ENCODE measurements around the gene SBF1. TPM values are rescaled to one million over a fixed set of nuclear protein-coding genes. Genes with fewer than 3 reads are reported as not detected.

Gene SBF1
- polyA plus RNA-seq, 3 donors: 36.5 to 41.9 (median 41.8) TPM

DNA sequence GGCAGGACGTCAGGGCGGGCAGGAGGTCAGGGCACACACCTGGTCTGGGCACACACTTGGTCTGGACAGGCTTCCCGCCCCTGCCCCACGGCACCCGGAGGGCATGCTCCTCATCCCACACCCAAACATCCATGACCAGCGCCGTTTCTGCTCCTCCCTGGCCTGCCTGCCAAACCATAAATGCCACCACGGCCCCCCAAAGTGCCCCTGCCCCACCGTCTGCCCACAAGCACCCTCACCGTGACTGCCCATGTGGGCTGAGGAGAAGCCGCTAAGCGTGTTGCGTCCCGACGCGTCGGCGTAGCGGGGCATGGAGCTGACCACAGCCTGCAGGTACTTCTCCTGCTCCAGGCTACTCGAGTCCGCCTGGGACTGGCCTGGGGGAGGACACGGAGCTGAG lies 15.8 kb downstream of the SBF1 start:
- WGBS, 3 donors: 86 to 91% (median 90%) methylated on average over 19 to 22 of the region's 22 CpGs
- H3K27ac ChIP-seq (ENCODE audit: low read depth, low read length): no peak overlapping the region

GRCh38 chr22:50456466-50457234 lies 18.2 kb downstream of the SBF1 start:
- H3K27ac ChIP-seq (ENCODE audit: low read depth, low read length): no peak overlapping the region
- 86 to 89% (median 89%) methylated on average over 31 to 34 of the region's 34 CpGs for WGBS, 3 donors

GRCh38 chr22:50456026-50456425 lies 18.8 kb downstream of the SBF1 start:
- H3K27ac ChIP-seq (ENCODE audit: low read depth, low read length): no peak overlapping the region
- WGBS, 3 donors: 93 to 96% (median 95%) methylated on average over 11 of the region's 11 CpGs

GRCh38 chr22:50455201-50455600 lies 19.6 kb downstream of the SBF1 start:
- WGBS, 3 donors: 96 to 97% (median 96%) methylated on average over 18 of the region's 18 CpGs
- H3K27ac ChIP-seq (ENCODE audit: low read depth, low read length): no peak overlapping the region

DNA sequence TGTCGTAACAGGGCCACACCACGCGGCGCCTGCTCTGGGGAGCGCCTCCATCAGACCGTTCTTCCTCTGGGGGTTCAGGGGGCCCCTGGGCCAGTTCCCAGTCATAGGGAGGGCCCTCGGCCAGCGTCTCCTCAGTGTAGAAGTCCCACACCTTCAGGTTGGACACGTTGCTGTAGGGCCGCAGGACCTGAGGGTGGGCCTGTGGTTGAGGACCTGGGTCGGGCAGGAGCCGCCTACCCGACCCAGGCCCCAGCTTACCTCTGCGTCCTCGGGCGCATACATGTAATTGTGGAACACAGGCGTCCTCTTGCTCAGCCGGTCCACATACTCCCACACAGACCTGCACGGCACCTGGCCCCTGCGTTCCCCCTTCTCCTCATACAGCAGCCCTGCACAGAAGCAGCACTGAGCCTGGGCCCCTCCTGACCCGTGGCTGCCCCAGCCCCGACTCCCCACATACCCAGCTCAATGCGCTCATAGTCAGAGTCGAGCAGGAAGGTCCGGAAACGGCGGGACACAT lies 20.2 kb downstream of the SBF1 start:
- no peak overlapping the region for H3K27ac ChIP-seq (ENCODE audit: low read depth, low read length)
- 92 to 94% (median 93%) methylated on average over 25 to 27 of the region's 27 CpGs for WGBS, 3 donors

DNA sequence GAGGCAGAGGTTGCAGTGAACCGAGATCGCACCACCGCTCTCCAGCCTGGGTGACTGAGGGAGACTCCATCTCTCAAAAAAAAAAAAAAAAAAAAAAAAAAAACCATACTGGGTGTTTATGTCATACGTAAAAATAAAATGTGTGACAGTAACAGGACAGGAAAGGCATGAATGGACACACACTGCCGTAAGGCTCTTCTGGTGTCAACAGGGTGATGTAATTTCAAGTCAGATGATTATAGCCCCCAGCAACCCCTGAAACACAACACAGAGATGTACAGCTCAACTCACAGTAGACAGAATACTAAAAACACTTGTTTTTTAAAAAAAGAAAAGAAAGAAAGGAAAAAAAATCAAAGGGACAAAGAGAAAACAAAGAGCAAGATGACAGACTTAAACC lies 22.2 kb downstream of the SBF1 start:
- H3K27ac ChIP-seq (ENCODE audit: low read depth, low read length): no peak overlapping the region
- 83 to 94% (median 83%) methylated on average over 5 of the region's 5 CpGs for WGBS, 3 donors

DNA sequence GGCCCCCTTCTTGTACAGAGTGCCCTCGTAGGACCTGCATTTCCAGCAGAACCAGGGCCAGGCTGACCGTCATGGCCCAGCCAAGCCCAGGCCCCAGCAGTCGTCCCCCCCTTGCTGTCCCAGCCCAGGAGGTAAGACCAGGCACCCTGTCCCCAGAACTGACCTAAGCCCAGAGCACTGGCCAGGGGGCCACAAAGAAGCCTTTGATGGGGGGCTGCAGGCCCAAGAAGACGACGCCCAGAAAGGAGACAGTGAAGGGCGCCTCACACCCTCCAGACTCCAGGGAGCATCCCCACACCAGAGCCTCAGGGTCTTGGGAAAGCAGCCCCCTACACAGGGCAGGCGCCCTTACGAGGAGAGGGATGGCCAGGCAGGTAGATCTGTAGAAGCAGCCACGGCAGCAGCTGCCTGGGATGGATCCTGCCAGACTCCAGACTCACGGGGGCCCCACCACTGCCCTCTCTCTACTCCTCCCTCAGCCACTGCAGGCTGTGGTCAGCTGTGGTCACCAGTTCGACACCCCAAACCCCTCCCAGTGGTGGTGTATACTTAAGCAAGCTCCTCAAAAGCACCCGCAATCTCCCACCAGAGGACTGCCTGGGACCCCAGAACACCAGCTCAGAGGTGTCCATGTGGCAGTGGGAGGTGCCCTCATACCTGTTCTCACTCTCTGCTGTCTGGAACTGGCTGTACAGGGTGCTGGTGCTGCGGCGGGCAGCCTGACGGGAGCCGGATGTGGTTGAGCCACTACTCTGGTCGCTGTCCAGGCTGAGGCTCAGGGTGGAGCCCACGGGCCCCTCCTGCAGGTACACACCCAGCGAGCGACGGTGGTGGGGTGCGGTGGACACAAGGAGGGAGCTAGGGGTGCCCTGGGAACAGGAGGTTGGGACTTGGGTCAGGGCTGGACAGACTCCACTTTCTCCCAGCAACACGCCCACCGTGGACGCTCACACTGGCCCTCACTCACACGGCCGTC lies 27.0 kb downstream of the SBF1 start:
- 78 to 88% (median 87%) methylated on average over 27 of the region's 27 CpGs for WGBS, 3 donors
- no peak overlapping the region for H3K27ac ChIP-seq (ENCODE audit: low read depth, low read length)

DNA sequence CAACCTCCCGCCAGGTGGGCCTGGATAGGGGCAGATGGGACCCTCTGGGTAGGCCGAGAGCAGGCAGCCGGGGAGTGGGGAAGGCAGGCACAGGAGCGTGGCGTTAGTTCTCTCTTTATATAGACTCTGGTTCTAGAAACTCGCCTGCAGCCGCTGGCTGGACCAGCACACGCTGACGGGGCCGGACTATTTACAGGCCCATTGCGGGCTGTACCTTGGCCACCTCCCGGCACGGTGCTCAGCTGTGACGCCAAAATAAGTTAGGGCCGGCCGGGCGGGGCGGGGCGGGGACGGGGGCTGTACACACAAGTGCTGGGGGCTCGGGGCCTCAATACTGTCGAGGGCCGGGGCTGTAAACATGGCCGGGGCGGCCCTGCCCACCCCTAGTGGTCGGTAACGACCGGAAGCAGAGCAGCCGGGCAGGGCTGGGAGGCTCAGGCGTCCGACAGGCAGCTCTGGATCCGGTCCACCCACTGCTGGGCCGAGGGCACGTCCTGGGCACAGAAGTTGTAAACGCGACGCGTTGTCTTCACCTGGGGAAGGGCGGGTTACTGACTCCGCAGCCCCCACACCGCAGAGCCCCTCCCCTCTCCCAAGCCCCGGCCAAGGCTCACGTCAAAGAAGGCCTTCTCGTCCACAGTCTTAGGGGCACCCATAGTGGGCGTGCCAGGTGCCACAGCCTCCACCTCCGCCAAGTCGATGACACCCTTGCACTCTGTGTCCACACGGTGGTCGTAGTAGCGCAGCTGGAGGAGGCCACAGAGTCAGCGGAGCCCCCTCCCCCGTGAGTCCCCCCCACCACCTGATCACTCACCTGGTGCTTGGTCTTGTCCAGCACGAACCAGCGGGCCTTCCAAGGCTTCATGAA lies 27.9 kb downstream of the SBF1 start:
- no peak overlapping the region for H3K27ac ChIP-seq (ENCODE audit: low read depth, low read length)

DNA sequence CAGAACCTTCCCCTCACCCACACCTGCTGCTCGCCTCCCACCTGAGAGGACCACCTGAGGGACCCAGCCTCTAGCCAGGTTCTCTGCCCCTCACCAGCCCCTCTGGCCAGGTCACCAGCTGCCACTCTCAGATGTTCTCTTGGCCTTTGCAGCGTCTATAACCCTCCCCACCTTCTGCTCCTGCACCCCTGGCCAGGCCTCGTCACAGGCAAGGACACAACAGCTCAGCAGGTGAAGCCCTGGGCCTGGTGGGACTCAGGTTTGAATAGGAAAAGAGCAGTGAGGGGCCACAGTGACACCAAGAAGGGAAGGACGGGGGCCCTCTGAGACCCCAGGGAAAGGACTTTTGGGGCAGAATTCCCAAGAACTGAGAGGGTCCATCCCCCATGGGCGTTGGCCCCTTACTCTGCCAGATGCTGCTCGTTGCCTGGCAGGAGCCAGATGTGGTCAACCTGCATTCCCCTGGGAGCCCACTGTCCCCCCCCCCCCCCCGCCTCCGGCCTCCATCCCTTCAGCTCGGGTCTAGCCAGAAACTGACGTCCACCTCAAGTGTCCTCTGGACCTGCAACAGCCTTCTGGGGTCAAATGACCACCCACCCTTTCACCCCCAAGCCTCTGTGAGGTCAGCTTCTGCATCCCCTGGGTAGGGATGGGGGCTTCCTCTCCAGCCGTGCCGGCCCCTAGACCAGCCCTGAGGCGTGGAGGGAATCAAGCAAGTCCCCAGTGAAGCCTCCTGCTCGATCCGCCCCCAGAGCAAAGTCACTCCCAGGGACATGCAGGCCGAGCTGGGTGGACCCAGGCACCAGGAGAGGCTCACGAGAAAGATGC lies 28.7 kb downstream of the SBF1 start:
- 79 to 84% (median 80%) methylated on average over 11 to 17 of the region's 17 CpGs for WGBS, 3 donors
- no peak overlapping the region for H3K27ac ChIP-seq (ENCODE audit: low read depth, low read length)

More for the DNA sequence above, 27.9 kb downstream of the SBF1 start:
- WGBS, 3 donors: 86 to 91% (median 89%) methylated on average over 54 of the region's 54 CpGs

DNA sequence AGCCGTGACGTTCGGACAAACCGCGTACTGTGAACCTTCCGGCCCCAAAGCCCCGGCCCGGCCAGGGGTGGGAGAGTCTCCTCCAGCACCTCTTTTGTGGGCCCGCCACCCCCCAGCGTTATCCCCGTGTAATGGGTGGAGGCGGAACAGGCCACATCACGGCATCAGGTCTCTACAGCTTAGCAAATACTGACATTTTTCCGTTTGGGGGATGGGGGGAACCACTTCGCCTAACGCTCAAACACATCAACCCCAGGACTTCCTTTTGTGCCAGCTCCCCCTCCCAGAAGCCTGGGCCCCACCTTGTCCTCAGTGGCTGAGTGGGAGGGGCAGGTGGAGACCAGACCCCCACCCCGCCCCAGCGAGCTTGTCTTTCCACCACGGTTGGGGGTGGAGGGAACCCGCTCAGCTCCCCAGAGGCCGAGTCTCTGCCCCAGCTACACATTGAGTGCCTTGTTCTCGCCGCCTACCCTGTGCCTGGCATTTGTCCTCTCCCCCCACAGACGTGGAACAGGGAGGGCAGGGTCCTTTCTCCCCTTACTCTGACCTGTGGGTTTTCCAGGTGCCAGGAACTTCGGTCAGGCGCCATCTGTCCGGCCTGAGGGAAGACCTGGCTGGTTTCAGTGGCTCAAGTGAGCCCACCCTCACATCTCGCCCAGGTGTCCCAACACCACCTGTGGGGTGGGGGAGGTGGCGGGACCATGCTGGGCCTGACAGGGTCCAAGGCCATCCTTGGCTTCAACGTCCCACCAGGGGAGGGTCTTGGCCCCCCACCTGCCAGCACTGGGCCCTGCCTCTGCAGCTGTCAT lies 29.6 kb downstream of the SBF1 start:
- H3K27ac ChIP-seq (ENCODE audit: low read depth, low read length): no peak overlapping the region
- 63 to 68% (median 65%) methylated on average over 30 of the region's 30 CpGs for WGBS, 3 donors

DNA sequence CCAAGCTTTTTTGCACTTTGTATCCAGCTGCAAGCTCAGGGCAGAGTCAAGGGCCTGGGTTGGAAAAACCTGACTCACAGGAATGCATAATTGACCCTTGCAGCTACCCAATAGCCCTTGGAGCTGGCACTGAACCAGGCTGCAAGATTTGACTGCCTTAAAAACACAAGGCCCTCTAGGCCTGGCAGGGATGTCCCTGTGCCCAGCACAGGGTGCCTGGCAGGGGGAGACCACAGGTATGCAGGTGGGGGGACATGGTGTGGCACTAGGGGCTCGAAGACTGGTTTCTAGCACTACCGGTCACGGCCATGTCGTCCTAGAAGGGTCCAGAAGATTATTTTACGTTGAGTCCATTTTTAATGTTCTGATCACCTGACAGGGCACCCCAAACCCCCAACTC lies 30.2 kb downstream of the SBF1 start:
- H3K27ac ChIP-seq (ENCODE audit: low read depth, low read length): no peak overlapping the region

GRCh38 chr22:50443801-50444625 lies 30.8 kb downstream of the SBF1 start:
- WGBS, 3 donors: 72 to 75% (median 73%) methylated on average over 26 to 28 of the region's 28 CpGs
- H3K27ac ChIP-seq (ENCODE audit: low read depth, low read length): no peak overlapping the region

More for the DNA sequence above, 30.2 kb downstream of the SBF1 start:
- 76 to 78% (median 77%) methylated on average over 5 of the region's 5 CpGs for WGBS, 3 donors

GRCh38 chr22:50443197-50443596 lies 31.6 kb downstream of the SBF1 start:
- H3K27ac ChIP-seq (ENCODE audit: low read depth, low read length): no peak overlapping the region
- 74 to 82% (median 79%) methylated on average over 14 to 15 of the region's 15 CpGs for WGBS, 3 donors

- H3K27ac ChIP-seq (ENCODE audit: low read depth, low read length): no peak overlapping the region
- WGBS, 3 donors: 89 to 95% (median 93%) methylated on average over 17 of the region's 17 CpGs
Measured at GRCh38 chr22:50441428-50441993, 33.3 kb downstream of the SBF1 start.

DNA sequence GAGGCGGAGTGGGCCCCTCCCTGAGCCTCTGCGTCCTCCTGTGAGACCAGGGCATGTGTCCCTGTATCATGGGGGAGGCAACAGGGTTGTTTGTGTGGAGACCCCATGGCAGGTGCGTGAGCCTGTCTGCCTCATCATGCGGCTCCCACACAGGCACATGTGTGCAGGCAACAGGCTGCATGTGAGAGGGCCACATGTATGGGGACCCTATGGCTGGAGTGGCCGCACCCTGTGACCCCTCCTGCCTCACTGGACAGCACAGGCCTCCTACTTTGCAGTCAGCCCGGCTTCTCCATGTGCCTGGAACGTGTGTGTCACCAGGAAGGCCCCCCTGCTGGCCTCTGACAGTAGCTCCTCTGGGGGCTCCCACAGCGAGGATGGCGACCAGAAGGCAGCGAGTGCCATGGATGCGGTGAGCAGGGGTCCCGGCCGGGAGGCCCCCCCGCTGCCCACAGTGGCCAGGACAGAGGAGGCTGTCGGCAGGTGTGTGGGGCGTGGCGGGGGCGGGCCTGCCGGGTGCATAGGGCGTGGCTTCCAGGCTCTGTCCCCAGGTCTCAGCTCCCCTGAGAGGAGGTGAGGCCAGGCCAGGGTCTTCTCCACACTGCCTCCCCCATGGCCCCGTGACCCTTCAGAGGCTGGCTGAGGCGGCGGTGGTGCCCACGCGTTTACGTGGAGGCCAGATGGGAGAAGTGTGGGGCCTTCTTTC lies 34.1 kb downstream of the SBF1 start:
- no peak overlapping the region for H3K27ac ChIP-seq (ENCODE audit: low read depth, low read length)
- 88 to 92% (median 90%) methylated on average over 26 of the region's 26 CpGs for WGBS, 3 donors
